Body of pancreas (tissue), 4 donors: ENCODE measurements around the gene BUB1B. TPM values are rescaled to one million over a fixed set of nuclear protein-coding genes. Genes with fewer than 3 reads are reported as not detected.
"Not testable (repeated sequence)": the region's sequence is repeated elsewhere in the genome, so short reads cannot be mapped to it uniquely, and the experiment has no call there.

ENCODE experiments used
- ATAC-seq: fragments of 150-250 bp; one replicate; pipeline ENCODE4 v1.9.1; 2016
- DNase-seq, 4 donors: peaks; one replicate each; pipeline ENCODE4 v3.0.0-alpha.2; 2019
- H3K27ac ChIP-seq, 4 donors: fragments of 200-600 bp; sonication (generic); 1 replicate in 3 of 4; 2 replicates in 1 of 4; pipeline versions ENCODE4 v1.5.1 to v1.6.1; 2016 to 2019; ENCODE audit warnings: mild to moderate bottlenecking in 1 of 4, mixed read lengths in 1 of 4, moderate library complexity in 1 of 4
- H3K27me3 ChIP-seq, 2 donors: fragments of 200-600 bp; sonication (generic); one replicate each; pipeline ENCODE4 v1.6.0; 2016; ENCODE audit warnings: mild to moderate bottlenecking in 1 of 2
- H3K36me3 ChIP-seq, 2 donors: fragments of 200-600 bp; sonication (generic); replicated peaks in 1 of 2; 2 replicates each; pipeline ENCODE4 v1.5.1; 2016; ENCODE audit warnings: low read depth in 2 of 2; ENCODE audit not compliant: insufficient read depth in 1 of 2
- H3K4me1 ChIP-seq: fragments of 200-600 bp; sonication (generic); one replicate; pipeline ENCODE4 v1.6.0; 2016
- H3K4me3 ChIP-seq, 2 donors: fragments of 200-600 bp; sonication (generic); 1 replicate in 1 of 2; 2 replicates in 1 of 2; pipeline ENCODE4 v1.5.1; 2016 to 2019
- H3K9me3 ChIP-seq, 3 donors: fragments of 200-600 bp; sonication (generic); 1 replicate in 2 of 3; 2 replicates in 1 of 3; pipeline ENCODE4 v1.5.1; 2016
- POLR2A ChIP-seq, 3 donors: fragments of 450-650 bp; IDR thresholded peaks; one replicate each; pipeline ENCODE4 v1.6.1; 2016; ENCODE audit warnings: antibody characterized with exemption in 3 of 3, mild to moderate bottlenecking in 2 of 3
- WGBS, 2 donors: methylation state at CpG; one replicate each; pipeline ENCODE4 v1.1.5; 2017; 5-methylcytosine and 5-hydroxymethylcytosine counted together
- intact Hi-C: fragments of 100-400 bp; cut with DNase I; formaldehyde crosslinking; loops from one replicate; pipeline ENCODE4 v1.15.1; 2023
- total RNA-seq, 2 donors: library from RNA; depleted of rRNA; stranded (reverse); fragments of >200 nt; gene quantifications; one replicate each; pipeline ENCODE4 v1.1.0, GENCODE V29; 2016
- TF ChIP-seq, protein P1 (sequence below), 7 experiments: fragments of 450-650 bp in 4 of 7; fragments of 200-600 bp in 3 of 7; sonication (generic) in 3 of 7; IDR thresholded peaks; one replicate each; pipeline ENCODE4 v1.5.1; 2016 to 2019; ENCODE audit warnings: antibody characterized with exemption in 7 of 7

Gene BUB1B
- total RNA-seq, 2 donors from 2014 or later = not detected

DNA sequence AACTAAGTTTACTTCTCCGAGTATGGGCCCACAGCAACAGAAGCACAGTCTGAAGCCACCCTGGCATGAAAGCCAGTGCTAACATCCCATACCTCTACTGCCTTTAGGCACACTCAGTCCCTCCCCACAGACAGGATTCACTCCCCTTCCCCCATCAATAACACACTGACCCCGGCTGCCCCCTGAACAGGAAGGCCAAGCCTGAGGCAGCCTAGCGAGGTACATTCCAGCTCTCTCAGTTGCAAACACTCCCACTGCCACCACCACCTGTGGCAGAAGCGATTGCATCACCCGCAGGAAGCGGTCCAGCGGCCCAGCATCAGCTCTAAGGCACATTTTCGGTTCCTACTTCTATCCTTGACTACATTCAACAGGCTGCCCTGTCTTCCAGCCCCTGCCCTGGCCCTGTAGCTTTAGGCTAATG is 45.2 kb upstream of the BUB1B start:
- no peak for TF ChIP-seq POLR2A (IDR thresholded peaks at IDR 0.05)
- TF ChIP-seq, protein P1, sequence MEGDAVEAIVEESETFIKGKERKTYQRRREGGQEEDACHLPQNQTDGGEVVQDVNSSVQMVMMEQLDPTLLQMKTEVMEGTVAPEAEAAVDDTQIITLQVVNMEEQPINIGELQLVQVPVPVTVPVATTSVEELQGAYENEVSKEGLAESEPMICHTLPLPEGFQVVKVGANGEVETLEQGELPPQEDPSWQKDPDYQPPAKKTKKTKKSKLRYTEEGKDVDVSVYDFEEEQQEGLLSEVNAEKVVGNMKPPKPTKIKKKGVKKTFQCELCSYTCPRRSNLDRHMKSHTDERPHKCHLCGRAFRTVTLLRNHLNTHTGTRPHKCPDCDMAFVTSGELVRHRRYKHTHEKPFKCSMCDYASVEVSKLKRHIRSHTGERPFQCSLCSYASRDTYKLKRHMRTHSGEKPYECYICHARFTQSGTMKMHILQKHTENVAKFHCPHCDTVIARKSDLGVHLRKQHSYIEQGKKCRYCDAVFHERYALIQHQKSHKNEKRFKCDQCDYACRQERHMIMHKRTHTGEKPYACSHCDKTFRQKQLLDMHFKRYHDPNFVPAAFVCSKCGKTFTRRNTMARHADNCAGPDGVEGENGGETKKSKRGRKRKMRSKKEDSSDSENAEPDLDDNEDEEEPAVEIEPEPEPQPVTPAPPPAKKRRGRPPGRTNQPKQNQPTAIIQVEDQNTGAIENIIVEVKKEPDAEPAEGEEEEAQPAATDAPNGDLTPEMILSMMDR (IDR thresholded peaks at IDR 0.05) = no peak

DNA sequence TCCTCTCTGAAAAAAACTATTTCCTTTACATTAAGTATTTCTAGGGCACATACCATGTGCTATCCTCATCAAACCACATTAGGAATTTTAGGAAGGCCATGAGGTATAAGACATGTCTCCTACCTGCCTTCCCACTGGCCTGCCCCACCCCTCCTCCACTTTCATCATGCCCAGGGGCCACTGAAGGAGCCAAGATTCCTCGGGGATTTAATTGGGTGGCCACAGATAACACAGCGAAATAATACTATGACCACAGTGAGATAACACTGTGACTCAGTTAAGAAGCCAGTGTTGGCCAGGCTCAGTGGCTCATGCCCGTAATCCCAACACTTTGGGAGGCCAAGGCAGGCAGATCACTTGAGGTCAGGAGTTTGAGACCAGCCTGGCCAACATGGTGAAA is 42.4 kb upstream of the BUB1B start:
- Histone ChIP-seq H3K36me3 (no peaks in the 10 kb centered on the region), H3K4me1 (peaks cover 7% of the 10 kb centered on the region), H3K27ac (no peak overlapping the region), H3K4me3 (no peak overlapping the region), H3K27me3 (no peaks in the 10 kb centered on the region), H3K9me3 (no peaks in the 10 kb centered on the region)
- no peak for DNase-seq
- 51 to 63% methylated on average over 3 of the region's 3 CpGs for WGBS, 2 donors
- intact Hi-C loops = no loop called here
- no peak for ATAC-seq
- TF ChIP-seq, protein P1 (IDR thresholded peaks at IDR 0.05) = no peak
- TF ChIP-seq POLR2A (IDR thresholded peaks at IDR 0.05) = no peak

More for the DNA sequence above, 45.2 kb upstream of the BUB1B start:
- intact Hi-C loops = no loop called here
- ATAC-seq (peak; percentile 97), DNase-seq (peak; percentile 82 to 89 (median 88))
- H3K27me3 ChIP-seq = no peaks in the 10 kb centered on the region
- H3K9me3 ChIP-seq = no peaks in the 10 kb centered on the region
- peak overlapping the region in 3 of 4 donors; percentile 9 to 70 (median 41) for H3K27ac ChIP-seq
- 13 to 15% methylated on average over 7 to 8 of the region's 8 CpGs for WGBS, 2 donors
- peaks cover 7% of the 10 kb centered on the region for H3K4me1 ChIP-seq
- no peak overlapping the region for H3K4me3 ChIP-seq
- H3K36me3 ChIP-seq = no peaks in the 10 kb centered on the region

DNA sequence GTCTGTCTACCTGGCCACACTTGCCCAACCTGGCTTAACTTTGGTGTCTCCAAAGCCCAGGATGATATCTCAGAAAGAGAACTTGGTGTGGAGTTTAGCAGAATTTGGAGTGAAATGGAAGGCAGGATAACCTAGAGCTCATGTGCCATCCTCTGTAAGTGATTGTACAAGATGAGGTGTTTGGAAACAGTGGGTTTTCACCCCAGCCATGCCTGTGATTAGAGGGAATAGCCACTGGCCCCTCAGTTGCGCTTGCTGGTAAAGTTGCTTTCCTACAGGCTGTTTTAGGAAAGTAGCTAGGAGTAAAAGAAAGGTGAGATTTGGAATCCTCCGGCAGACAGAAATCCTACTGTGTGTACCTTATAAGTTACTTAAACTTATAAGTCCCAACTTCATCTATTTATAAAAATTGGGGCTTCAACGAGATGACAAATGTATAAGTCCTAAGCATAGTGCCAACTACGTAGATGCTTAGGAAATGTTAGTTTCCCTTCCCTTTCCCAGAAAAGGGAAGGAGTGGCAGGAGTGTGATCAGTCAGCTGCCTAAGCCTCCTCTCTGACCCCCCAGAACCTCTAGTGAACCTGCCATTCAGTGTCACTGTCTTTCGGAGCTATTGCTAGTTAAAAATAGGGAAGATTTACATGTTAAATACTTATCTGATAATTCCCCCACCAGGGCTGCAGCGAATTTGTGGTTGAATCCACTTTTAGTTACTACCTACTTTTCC is 38.8 kb upstream of the BUB1B start:
- intact Hi-C loops = no loop called here
- no peak overlapping the region for H3K4me3 ChIP-seq
- H3K36me3 ChIP-seq = no peaks in the 10 kb centered on the region
- peak overlapping the region in 1 of 4 donors; percentile 32 for H3K27ac ChIP-seq
- H3K4me1 ChIP-seq = peaks cover 13% of the 10 kb centered on the region
- TF ChIP-seq POLR2A (IDR thresholded peaks at IDR 0.05) = no peak
- TF ChIP-seq, protein P1 (IDR thresholded peaks at IDR 0.05) = no peak
- DNase-seq (peak in 1 of 4 donors; percentile 35), ATAC-seq (no peak)
- no peaks in the 10 kb centered on the region for H3K27me3 ChIP-seq
- 72 to 84% methylated on average over 6 of the region's 6 CpGs for WGBS, 2 donors
- H3K9me3 ChIP-seq = no peaks in the 10 kb centered on the region

DNA sequence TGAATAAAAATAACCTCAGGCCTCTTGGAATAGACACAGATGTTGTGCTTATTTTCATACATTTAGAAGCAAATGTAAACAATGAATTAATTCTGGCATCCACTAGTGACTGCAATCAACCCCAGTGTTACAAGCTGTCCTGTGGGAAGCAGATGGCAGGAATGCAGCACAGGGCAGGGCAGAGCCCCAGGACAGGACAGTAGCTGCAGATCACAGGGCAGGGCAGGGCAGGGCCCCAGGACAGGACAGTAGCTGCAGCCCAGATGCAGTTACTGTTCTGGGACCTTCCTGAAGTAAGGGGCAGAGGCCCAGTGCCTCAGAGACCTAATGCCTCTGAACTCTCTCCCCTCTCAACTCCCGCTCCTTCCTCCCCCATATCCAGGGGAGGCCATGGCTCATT is 37.9 kb upstream of the BUB1B start:
- intact Hi-C loops, H3K4me3 ChIP-seq, H3K27ac ChIP-seq, H3K36me3 ChIP-seq, DNase-seq, ATAC-seq, H3K9me3 ChIP-seq, H3K27me3 ChIP-seq: not testable (repeated sequence)
- WGBS, 2 donors = 100% methylated on average over 1 of the region's 1 CpG
- H3K4me1 ChIP-seq = peaks cover 13% of the 10 kb centered on the region

DNA sequence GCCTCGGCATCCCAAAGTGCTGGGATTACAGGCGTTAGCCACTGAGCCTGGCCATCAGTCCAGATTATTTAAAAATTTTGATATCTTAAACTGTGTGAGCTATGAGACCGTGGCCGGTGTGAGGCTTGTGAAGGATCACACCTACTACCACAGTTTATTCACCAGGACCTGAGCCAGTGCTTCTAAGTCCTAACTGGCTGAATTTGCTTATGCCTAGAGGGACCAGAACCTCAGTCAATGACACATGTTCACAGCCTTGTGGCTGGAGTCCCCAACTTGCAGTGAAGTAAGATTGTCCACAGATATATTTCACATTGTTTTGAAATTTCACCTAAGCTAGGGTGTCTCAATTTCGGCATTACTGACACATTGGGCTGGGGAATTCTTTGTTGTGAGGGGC is 37.0 kb upstream of the BUB1B start:
- H3K4me3 ChIP-seq, ATAC-seq, intact Hi-C loops, DNase-seq, H3K27ac ChIP-seq, H3K27me3 ChIP-seq, H3K36me3 ChIP-seq, H3K9me3 ChIP-seq: not testable (repeated sequence)
- H3K4me1 ChIP-seq = peaks cover 13% of the 10 kb centered on the region
- WGBS, 2 donors = 86 to 96% methylated on average over 4 to 5 of the region's 5 CpGs

DNA sequence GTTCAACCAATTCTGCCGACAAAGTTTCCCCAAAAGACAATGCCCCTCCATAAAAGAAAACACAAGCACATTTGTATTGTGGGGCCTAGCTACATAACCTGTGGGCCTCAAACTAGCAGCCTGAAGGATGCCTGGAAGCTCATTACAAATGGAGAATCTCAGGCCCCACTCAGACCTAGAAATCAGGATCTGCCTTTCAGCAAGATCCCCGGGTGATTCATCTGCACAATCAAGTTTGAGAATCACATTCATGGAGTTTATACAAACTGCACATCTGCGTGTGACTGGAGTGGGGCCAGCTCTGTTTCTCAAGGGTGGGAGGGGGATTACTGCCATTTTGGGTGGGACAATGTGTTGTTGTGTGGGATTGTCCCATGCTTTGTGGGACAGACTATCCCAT is 36.5 kb upstream of the BUB1B start:
- intact Hi-C loops, DNase-seq, ATAC-seq: not testable (repeated sequence)

DNA sequence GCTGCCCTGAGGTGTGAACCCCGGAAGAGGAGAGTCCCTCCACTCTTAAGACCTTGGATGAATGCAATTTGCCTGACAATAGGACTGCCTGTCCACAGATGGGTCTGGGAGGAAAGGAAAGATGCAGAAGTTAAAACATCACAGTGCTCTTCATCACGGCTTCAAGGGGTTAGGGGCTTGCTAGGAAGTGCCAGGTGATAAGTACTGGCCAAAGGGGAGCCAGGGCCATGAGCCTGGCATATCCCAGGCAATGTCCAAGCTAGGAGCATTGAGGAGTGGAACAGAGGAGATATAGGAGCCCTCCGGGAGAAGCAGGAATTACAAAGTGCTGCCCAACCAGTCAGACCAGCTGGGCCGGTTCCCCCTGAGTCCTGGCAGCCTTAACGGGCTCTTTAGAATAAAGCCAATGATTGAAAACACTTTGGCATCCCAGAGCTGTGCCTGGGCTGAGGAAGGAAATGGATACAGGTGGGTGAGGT is 36.0 kb upstream of the BUB1B start:
- H3K27me3 ChIP-seq, intact Hi-C loops, H3K27ac ChIP-seq, H3K36me3 ChIP-seq, H3K4me3 ChIP-seq, H3K9me3 ChIP-seq: not testable (repeated sequence)
- H3K4me1 ChIP-seq = peaks cover 13% of the 10 kb centered on the region
- ATAC-seq (peak; percentile 98), DNase-seq (peak; percentile 48 to 68 (median 66))
- WGBS, 2 donors = 24 to 33% methylated on average over 5 of the region's 5 CpGs

More for the DNA sequence above, 36.5 kb upstream of the BUB1B start:
- H3K36me3 ChIP-seq, H3K4me3 ChIP-seq, H3K9me3 ChIP-seq, H3K27me3 ChIP-seq, H3K27ac ChIP-seq: not testable (repeated sequence)
- 75 to 84% methylated on average over 3 of the region's 3 CpGs for WGBS, 2 donors
- peaks cover 13% of the 10 kb centered on the region for H3K4me1 ChIP-seq
